GM18498 (cell line): ENCODE measurements around the gene EGR1.
"Not testable (repeated sequence)": the region's sequence is repeated elsewhere in the genome, so short reads cannot be mapped to it uniquely, and the experiment has no call there.

Experiments
- ATAC-seq: cut with Tn5 transposase; IDR thresholded peaks from one replicate; pipeline ENCODE4 v1.9.1; 2021; ENCODE audit warnings: mild to moderate bottlenecking, moderate library complexity; ENCODE audit not compliant: unreplicated experiment

Gene EGR1

DNA sequence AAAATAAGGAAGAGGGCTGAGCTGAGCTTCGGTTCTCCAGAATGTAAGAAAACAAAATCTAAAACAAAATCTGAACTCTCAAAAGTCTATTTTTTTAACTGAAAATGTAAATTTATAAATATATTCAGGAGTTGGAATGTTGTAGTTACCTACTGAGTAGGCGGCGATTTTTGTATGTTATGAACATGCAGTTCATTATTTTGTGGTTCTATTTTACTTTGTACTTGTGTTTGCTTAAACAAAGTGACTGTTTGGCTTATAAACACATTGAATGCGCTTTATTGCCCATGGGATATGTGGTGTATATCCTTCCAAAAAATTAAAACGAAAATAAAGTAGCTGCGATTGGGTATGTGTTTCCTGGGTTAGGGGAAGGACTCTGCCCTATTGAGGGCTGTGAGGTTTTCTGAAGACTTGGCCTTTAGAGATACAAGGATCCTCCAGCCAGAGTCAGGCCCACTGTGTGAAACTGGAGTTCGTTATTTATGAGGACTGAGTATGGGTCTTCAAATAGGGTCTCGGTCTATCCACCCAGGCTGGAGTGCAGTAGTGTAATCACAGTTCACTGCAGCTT, 3.8 kb downstream of the EGR1 start:
- no peak for ATAC-seq

DNA sequence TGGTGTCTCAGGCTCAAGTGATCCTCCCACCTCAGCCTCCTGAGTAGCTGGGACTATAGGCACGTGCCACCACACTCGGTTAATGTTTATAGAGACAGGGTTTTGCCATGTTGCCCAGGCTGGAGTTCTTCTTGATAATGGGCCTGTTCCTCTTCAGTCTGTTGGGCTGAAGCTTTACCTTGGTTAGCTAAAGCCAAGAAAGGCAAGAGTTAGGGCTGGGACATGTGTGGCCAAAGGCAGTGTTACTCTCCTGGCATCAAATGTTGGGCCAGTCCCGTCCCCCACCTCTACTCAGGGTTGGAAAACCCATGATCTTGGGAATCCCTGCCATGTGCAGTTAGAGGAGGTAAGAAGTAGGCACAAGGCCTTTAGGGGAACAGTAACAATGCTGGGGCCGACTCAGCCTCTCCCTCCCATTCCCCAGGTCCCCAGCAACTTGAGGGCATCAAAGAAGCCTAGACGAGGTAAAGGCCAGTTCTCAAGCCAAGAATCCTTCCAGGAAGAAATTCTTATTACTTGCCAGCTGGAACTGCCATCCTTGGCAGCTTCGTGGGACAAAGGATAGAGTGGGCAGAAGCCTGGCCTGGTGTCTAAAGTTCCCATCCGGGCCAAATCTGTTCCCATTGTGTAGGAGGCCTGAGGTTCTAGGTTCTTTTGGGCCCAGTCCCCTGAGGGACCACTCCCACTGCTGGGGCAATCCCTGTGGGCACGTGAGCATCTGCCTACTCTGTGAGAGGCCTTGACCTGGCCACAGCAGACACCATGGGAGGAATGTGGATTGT, 4.5 kb downstream of the EGR1 start:
- ATAC-seq: no peak

DNA sequence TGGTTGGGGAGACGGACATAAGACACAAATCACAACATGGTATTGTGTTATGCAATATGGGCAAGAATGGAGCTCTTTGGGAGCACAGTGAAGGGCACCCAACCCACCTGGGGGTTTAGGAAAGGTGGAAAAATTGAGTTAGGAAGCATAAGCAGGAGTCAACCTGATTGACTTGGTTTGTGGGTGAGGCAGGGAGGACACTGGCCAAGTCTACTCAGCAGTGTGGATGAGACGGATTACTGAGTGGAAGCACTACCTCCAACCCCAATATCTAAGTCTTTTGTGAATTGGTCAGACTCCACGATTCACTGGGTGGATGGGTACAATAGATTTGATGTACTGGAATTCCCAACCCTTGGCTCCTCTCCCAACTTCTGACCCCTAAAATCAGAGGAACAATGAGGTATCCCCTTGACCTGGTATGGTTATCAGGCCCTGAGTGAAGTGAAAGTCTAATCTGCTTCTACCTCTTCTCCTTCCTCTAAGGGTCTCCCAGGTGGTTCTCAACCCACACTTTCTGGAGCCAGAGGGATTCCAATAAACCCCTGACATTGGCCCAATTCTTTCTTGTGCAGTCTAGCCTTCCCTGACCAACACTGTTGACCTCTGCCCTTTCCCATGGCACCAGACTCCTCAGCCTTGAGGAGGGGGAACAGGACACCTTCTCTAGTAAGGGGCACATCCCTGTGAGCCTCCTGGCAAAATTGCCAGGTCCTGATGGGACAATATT, 5.2 kb downstream of the EGR1 start:
- no peak for ATAC-seq

DNA sequence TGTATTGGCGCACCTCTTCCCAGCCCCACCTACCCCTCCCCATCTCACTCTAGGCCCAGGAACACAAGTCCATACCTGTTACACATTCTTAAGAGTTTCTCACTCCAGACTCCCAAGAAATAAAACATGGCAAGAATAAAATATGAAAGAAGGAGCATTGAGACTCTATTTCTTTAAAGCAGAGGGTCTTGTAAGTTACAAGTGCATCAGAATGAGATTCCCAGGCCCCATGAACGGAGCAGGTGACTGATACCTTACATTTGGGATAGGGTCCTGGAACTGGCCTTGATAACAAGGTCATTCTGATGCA, 5.7 kb downstream of the EGR1 start:
- no peak for ATAC-seq

DNA sequence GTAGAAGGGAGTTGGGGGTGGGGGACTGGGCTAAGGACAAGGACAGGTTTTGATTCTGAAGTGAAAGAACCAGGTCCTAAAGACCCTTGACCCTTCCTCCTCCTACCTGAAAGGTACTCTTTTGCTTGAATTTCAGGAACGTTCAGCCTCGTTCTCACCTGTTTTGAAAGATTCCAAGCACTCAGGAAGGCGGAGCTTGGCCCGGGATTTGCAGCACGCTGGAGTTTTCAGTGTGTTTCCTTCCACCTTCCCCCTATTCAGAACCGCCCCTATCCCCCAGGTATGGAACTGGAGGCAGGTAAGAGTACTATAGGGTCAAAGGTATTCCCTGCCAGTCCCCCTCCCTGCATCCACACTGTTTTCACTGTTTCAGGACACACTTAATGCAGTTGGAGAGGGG, 7.1 kb downstream of the EGR1 start:
- no peak for ATAC-seq

DNA sequence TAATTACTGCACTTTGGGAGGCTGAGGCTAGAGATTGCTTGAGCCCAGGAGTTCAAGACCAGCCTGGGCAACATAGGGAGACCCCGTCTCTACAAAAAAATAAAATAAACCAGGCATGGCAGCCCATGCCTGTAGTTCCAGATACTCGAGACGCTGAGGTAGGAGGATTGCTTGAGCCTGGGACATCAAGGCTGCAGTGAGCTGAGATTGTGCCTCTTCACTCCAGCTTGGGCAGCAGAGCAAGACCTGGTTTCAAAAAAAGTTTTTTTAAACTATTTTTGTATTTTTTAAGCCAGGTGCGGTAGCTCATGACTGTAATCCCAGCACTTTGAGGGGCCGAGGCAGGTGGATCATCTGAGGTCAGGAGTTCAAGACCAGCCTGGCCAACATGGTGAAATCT, 7.9 kb downstream of the EGR1 start:
- ATAC-seq: not testable (repeated sequence)

DNA sequence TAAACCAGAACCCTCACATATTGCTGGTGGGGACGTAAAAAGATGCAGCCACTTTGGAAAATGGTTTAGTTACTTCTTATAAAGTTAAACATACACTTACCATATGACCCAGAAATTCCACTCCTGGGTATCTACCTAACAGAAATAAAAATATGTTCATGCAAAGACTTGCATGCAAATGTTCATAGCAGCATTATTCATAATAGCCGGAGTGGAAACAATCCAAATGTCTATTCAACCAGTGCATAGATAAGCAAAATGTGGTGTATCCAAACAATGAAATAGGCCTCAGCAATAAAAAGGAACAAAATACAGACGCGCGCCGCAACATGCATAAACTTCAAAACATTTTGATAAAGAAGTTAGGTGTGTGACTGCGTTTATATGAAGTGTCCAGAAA, 11.6 kb downstream of the EGR1 start:
- no peak for ATAC-seq

DNA sequence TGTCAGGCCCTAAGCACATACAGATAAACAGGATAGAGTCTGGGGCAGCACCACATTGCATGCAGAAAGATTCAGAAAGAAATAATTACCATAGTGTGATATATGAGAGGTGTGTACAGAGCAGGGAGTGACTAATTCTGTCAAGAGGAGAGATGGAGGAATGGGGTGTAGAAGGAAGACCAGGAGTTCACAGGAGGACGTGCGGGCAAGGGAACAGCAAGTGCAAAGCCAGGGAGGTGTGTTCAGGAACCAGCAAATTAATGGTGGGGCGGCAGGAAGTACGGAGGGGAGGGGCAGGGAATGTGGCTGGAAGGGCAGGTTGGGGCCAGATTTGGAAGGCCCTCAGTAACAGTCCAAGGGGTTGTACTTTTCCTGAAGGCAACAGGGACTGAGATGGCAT, 17.4 kb downstream of the EGR1 start:
- no peak for ATAC-seq

DNA sequence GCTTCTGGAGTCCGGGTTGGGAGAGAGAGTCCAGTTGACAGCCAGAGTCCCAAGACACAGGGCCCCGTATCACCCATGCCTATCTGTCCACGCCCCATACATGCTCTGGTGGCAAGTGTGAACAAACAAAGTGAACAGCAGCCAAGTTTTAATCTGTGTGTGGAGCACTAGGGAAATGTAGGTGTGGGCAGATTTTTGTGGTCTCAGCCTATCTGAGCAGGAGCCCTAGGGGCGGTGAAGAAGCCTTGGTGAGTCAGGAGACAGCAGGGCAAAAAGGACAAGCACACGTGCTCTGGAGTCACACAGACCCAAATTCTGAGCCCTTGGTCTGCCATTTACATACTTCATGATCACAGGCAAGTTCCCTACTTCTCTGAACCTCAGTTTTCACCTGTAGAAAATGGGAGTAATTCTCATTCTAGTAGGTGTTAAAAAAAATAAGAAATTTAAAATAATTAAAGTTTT, 23.2 kb downstream of the EGR1 start:
- ATAC-seq: no peak

DNA sequence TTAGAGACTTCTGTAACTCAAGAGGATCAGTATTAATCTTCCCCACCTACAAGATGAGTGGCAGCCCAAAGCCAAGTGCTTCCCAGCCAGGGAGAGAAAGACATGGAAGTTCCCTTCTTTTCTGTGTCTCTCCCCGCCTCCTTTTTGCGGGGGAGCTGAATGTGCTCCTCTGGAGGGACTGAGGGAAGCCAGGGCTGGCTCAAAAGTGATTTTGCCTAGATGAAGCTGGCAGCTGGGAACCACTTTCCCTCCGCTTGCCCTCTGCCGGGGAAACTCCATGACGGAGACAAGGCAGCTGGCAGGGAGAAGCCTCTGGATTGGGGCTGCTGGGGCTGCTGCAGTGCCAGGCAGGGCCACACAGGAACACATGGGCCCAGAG, 24.4 kb downstream of the EGR1 start:
- no peak for ATAC-seq

DNA sequence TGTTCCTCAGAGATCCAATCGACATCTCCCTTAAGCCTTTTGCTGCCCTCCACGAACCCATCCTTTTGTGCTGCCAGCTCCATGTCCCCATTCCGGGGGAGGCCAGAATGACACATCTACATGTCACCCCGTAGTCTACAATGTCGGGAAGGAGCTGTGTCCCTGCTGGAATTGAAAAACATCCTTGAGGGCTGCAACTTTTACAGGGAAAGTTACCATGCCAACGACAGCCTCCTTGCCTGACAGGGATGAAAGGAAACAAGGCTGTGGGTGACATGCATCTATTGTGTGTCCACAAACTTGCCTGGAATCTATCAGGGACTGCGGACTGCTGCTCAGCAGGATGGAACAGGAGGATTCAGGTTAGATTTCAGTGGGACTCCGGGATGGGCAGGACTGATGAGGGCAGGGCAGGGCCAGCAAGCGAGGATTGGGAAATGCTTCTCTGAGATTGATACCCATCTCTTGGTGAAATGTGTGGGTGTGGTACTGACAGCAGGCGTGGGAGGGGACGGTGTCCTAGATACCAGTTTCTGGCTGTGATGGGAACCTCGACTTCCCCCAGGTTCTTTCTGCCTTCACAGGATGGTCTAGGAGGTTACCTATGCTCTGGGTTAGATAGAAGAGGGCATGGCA, 25.5 kb downstream of the EGR1 start:
- no peak for ATAC-seq

DNA sequence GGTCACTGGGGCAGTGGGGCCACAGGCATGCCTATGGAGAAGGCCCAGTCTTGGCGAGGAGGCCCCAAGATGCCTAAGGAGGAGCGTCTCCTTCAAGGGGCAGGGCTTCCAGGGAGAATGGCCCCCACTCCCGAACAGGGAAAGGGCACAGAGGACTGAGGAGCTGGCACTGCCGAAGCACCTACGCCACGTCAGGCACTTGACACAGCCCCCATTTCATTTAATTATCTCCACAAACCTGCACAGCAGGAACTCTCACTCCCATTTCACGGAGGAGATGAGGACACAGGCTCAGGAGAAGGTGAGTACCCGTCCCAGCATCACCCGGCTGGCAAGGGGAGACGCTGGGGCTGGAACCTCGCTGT, 26.0 kb downstream of the EGR1 start:
- no peak for ATAC-seq

DNA sequence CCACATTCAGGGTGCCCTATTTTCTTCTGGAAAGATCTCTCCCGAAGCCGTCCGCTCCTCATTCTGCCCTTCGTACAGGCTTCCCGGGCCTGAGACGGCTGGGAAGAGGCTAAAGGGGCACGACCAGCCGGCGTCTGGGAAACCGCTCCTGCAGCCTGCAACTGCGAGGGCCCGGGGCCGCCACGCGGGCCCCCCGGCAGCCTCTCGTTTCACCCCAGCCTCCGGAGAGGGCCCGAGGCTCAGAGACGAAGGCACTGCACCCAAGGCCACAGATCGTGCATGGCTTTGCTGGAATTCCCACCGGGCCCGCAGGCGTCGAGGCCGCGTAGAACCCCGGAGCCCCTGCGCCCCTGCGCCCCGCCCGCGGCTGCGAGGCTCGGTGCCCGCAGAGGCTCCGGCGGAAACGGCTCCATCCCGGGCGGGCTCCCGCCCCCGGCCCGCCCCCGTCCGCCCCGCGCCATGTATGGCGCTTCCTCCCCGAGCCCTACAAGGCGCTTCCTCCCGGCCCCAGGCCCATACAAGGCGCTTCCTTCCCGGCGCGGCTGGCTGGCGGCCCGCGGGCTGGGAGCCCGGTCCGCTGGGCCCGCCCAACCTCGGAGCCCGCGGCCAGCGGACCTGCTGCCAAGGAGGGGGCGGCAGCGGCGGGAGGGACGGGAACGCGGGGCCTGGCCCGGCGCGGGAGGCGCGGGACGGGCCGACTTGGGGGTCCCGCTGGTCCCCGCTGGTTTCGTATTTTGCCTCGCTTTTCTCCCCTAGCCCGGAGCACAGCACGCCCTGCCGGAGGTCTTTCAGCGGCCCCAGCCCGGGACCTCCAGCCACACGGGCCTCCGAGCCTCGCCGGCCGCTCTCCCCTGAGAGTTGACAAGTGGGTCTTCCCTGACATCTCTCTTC, 26.6 kb downstream of the EGR1 start:
- peak; percentile 100 for ATAC-seq

DNA sequence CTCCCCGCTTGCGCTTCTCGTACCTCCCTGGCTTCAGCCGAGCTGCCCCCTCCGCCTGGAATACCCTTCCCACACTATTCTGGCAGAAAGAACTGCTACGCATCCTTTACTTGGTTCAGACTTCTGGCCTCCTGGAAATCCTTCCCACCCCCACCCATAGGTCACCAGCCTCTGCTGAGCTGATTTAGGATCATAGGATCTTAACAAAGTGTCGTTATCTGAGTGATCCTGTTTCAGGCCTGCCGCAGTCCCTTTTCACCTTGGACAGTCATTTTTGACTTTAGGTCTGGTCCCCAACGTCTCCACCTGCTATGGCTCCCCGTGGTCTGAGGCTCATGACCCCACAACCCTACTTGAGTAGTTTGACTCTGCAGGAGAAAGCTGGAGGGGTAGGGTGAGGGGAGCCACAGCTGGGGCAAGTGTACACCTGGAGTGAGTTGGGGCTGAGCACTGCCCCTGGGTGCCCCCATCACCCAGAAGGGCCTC, 27.3 kb downstream of the EGR1 start:
- ATAC-seq: no peak

DNA sequence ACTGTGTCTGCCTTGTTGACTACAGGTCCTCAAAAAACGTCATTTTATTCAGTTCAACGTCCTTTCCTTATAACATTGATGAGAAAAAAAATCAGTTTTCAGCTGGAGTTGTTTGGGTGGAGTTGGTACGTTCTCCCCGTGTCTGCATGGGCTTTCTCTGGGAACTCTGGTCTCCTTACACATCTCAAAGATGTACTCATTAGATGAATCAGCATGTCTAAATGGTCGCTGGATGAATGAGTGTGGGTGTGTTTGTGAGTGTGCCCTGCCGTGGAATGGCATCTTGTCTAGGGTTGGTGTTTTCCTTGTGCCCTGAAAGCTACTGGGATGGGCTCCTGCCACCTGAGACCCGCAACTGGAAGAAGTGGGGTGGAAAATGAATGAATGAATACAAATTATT, 30.1 kb downstream of the EGR1 start:
- ATAC-seq: no peak

DNA sequence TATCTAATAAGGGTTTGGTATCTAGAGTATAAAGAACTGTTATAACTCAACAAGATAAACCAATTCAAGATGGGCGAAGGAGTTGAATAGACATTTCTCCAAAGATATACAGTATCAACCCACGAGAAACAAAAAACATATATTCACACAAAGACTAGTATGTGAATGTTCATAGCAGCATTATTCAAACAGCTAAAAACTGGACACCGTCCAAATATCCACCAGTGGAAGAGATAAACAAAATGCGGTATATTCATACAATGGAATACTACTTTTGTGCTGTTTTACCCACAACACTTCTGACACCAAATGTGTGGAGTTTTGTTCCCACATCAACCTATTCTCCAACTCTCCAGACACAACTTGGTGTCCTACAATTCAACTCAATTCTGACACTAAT, 33.1 kb downstream of the EGR1 start:
- no peak for ATAC-seq

DNA sequence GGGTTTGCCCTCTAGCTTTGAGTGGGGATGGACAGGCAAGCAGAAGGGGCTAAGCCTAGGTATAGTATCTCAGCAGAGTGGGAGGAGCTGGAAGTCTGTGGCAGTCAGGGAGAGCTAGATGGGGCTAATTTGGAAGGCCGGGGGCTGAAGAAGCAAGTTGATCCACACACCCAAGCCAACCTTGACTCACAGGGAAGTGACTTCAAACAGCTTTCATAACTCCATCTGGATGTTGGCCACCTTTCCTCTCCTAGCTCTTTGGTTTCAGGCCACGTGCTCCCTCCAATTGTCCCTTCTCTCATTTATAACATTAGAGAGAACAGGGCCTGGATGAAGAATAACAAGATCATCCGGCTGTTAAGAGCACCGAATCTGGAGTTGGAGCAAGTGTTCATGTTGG, 36.8 kb downstream of the EGR1 start:
- no peak for ATAC-seq

DNA sequence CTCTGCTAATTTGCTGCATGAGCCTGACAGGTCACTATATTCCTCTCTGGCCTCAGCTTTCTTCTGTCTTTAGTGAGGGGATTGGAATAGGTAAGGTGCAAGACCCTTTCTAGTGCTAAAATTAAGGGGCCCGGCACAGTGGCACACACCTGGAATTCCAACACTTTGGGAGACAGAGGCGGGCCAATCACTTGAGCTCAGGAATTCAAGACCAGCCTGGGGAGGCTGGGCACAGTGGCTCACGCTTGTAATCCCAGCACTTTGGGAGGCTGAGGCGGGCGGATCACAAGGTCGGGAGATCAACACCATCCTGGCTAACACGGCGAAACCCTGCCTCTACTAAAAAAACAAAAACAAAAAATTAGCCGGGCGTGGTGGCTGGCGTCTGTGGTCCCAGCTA, 37.2 kb downstream of the EGR1 start:
- no peak for ATAC-seq

DNA sequence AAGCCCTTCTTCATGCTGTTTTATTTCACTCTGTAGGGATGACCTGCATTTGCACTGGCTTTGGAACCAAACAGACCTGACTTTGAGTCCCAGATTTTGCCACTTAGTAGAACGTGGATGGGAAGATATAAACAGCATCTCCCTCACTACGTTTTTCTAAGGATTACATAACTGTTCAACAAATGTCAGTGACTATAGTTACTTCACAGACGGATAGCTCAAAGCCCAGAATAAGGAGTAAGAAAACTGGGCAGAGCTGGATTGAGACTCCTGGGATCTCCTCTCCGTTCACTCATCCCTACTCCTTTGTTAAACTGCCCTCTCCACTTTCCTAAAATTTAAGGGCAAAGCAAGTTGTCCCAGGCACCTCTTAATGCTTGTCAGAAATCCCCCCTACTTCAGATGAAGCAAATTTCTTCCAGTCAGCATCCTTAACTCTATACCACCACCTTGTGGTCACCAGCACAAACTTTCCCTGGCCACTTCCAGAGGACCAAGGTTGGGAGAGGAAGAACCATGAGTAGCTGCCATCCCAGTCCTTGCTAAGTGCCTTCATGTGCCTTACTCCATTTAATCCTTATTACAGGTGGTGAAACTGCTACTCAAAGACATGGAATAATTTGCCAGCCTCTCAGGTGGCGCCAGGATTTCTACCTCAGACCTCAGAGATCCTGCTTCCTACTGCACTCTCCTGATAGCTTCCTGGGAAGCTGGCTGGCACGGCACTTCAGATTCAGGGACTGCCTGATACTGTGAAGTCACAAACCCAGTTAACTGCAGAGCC, 38.4 kb downstream of the EGR1 start:
- no peak for ATAC-seq

DNA sequence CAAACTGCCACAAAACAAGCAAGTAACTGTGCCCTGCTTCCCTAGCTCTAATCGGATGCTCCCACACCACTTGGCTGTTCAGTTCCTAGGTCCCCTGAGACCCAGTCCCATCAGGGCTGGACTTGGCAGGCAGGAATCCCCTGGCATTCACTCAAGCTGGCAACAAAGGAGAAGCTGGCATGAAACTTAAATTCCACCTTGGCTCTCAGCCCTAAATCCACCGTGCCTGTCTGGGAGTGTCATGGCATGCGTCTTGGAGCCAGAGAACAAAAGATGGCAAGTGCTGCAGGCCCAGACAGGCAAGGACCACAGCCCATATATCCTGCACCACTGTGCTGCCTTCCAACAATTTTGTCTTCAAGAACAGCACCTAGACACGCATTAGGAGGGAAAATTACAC, 39.5 kb downstream of the EGR1 start:
- no peak for ATAC-seq
